ENCODE data around the gene CCT8L2. TPM values are rescaled to one million over a fixed set of nuclear protein-coding genes. Genes with fewer than 3 reads are reported as not detected.

CCT8L2 gene, protein sequence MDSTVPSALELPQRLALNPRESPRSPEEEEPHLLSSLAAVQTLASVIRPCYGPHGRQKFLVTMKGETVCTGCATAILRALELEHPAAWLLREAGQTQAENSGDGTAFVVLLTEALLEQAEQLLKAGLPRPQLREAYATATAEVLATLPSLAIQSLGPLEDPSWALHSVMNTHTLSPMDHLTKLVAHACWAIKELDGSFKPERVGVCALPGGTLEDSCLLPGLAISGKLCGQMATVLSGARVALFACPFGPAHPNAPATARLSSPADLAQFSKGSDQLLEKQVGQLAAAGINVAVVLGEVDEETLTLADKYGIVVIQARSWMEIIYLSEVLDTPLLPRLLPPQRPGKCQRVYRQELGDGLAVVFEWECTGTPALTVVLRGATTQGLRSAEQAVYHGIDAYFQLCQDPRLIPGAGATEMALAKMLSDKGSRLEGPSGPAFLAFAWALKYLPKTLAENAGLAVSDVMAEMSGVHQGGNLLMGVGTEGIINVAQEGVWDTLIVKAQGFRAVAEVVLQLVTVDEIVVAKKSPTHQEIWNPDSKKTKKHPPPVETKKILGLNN
- not detected in 2 replicates for total RNA-seq (ENCODE audit: low replicate concordance)

DNA sequence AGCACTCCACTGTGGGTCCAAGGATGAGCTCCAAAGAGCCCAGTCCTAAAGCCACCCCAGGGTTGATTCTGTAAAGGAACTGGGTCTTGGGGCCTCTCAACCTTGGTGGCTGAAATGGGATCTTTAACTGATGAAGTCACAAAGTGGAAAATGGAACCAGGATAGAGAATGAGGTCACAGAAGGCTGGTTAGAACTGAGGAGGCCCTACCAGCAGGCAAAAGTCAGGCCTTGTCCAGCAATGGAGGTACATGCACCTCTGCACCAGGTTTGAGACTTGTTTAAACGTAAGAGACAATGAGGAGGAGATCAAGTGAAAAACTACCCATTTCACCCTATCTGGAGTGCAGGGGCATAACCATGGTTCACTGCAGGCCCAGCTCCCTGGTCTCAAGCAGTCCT is at the start of gene CCT8L2:
TSS of gene CCT8L2 (minus strand) at position 101 of the 400 bp plus-strand sequence. CDS start 260 bp downstream, outside the sequence.

Other genes starting within 250 kb of the CCT8L2 start
- not detected in 2 replicates for gene XKR3, start 232.6 kb upstream of the CCT8L2 start, total RNA-seq (ENCODE audit: low replicate concordance)

Data from smooth muscle cell of the coronary artery (primary cell).